Gastrocnemius medialis (tissue), 4 donors: Measurements from ENCODE around the gene CMIP. TPM values are rescaled to one million over a fixed set of nuclear protein-coding genes. Genes with fewer than 3 reads are reported as not detected.

Source experiments
- ATAC-seq, 2 donors: fragments of 150-250 bp; one replicate each; pipeline ENCODE4 v1.9.1; 2016
- DNase-seq, 2 donors: peaks; one replicate each; pipeline ENCODE4 v3.0.0-alpha.2; 2019
- H3K27ac ChIP-seq, 4 donors: fragments of 200-600 bp; sonication (generic); 1 replicate in 1 of 4; 2 replicates in 3 of 4; pipeline ENCODE4 v1.5.1; 2016 to 2018; ENCODE audit warnings: mild to moderate bottlenecking in 2 of 4, moderate library complexity in 1 of 4
- H3K27me3 ChIP-seq, 3 donors: fragments of 200-600 bp; sonication (generic) in 2 of 3; 1 replicate in 1 of 3; 2 replicates in 2 of 3; pipeline versions ENCODE4 v1.5.1 to v1.6.0; 2016 to 2019; ENCODE audit warnings: mild to moderate bottlenecking in 1 of 3, moderate library complexity in 1 of 3
- H3K36me3 ChIP-seq, 2 donors: fragments of 200-600 bp; sonication (generic) in 1 of 2; one replicate each; pipeline ENCODE4 v1.5.1; 2017 to 2018
- H3K4me1 ChIP-seq, 2 donors: fragments of 200-600 bp; sonication (generic) in 1 of 2; one replicate each; pipeline ENCODE4 v1.5.1; 2016 to 2017; ENCODE audit warnings: mild to moderate bottlenecking in 2 of 2
- H3K4me3 ChIP-seq, 4 donors: fragments of 200-600 bp; sonication (generic) in 3 of 4; 1 replicate in 1 of 4; 2 replicates in 3 of 4; pipeline ENCODE4 v1.5.1; 2016 to 2019; ENCODE audit warnings: mild to moderate bottlenecking in 2 of 4
- H3K9me3 ChIP-seq, 3 donors: fragments of 200-600 bp; sonication (generic) in 2 of 3; 1 replicate in 1 of 3; 2 replicates in 2 of 3; pipeline ENCODE4 v1.5.1; 2016 to 2019
- POLR2A ChIP-seq, 2 donors: fragments of 450-650 bp; IDR thresholded peaks; one replicate each; pipeline ENCODE4 v1.6.1; 2017; ENCODE audit warnings: antibody characterized with exemption in 2 of 2, mild to moderate bottlenecking in 2 of 2, moderate library complexity in 2 of 2
- in situ Hi-C, 4 donors: fragments of 200-750 bp; cut with MboI; loops; one replicate each; pipeline versions ENCODE4 v1.15.0 to v1.8.0; 2017; ENCODE audit warnings: low sequenced_read_pairs in 4 of 4
- intact Hi-C: fragments of 100-400 bp; cut with DNase I; formaldehyde crosslinking; loops from one replicate; pipeline ENCODE4 v1.15.1; 2023; ENCODE audit warnings: low total_unique reads
- total RNA-seq, 4 donors: library from RNA; depleted of rRNA; stranded (reverse); fragments of >200 nt; gene quantifications; one replicate each; pipeline versions ENCODE4 v1.1.0 to v1.2.3, GENCODE V29; 2016
- TF ChIP-seq, protein P1 (sequence below), 5 experiments: fragments of 450-650 bp in 3 of 5; fragments of 200-600 bp in 2 of 5; sonication (generic) in 2 of 5; IDR thresholded peaks in 4 of 5; conservative IDR thresholded peaks in 1 of 5; 1 replicate in 4 of 5; 2 replicates in 1 of 5; pipeline ENCODE4 v1.5.1; 2016 to 2019; ENCODE audit warnings: antibody characterized with exemption in 5 of 5, mild to moderate bottlenecking in 3 of 5, moderate library complexity in 3 of 5

Gene CMIP
- total RNA-seq, 4 donors from 2014 or later = 0.90 to 5.1 (median 2.7) TPM

DNA sequence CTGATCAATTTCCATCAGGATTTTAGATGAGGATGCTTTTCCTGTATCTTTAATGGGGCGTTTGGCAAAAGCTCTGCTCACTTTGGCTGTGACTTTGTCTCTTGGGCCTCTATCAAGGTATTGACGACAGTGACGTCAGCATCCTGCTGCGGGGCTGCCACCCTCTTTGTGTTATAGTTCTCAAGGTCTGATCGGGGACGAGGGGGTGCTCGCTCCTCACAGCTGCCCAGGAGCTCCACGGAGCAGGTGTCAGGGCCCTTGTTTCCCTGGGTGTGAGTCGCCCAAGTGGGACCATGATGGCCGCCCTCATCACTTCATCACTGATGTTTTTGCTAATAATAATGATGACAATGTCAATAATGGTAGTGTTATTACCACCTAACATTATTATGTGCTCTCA, 65.4 kb downstream of the CMIP start:
- intact Hi-C loops (no loop called here), in situ Hi-C loops (no loop called here)
- DNase-seq (no peak), ATAC-seq (no peak)
- Histone ChIP-seq H3K27ac (no peak overlapping the region), H3K27me3 (no peaks in the 10 kb centered on the region), H3K4me3 (no peak overlapping the region), H3K9me3 (no peaks in the 10 kb centered on the region), H3K36me3 (no peaks in the 10 kb centered on the region), H3K4me1 (peaks cover 13 to 16% of the 10 kb centered on the region in 2 donors)
- TF ChIP-seq, protein P1, sequence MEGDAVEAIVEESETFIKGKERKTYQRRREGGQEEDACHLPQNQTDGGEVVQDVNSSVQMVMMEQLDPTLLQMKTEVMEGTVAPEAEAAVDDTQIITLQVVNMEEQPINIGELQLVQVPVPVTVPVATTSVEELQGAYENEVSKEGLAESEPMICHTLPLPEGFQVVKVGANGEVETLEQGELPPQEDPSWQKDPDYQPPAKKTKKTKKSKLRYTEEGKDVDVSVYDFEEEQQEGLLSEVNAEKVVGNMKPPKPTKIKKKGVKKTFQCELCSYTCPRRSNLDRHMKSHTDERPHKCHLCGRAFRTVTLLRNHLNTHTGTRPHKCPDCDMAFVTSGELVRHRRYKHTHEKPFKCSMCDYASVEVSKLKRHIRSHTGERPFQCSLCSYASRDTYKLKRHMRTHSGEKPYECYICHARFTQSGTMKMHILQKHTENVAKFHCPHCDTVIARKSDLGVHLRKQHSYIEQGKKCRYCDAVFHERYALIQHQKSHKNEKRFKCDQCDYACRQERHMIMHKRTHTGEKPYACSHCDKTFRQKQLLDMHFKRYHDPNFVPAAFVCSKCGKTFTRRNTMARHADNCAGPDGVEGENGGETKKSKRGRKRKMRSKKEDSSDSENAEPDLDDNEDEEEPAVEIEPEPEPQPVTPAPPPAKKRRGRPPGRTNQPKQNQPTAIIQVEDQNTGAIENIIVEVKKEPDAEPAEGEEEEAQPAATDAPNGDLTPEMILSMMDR (IDR thresholded peaks at IDR 0.05 in 4 of 5, conservative IDR thresholded peaks at IDR 0.05 in 1 of 5) = no peak
- TF ChIP-seq POLR2A (IDR thresholded peaks at IDR 0.05) = no peak

DNA sequence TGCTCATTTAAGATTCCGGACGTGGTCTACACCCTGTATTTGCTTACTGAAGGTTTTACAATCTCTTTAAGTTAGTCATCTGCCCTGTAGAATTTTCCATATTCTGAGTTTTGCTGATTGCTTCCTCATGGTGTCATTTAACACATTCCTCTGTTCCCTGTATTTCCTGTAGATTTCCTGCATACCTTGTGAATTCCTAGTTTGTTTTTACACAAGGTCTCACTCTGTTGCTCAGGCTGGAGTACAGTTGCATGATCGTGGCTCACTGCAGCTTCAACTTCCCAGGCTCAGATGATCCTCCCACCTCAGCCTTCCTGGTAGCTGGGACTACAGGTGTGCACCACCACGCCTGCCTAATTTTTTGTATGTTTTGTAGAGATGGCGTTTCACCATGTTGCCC, 66.8 kb downstream of the CMIP start:
- intact Hi-C loops = no loop called here
- DNase-seq (no peak), ATAC-seq (no peak)
- Histone ChIP-seq H3K27me3 (no peaks in the 10 kb centered on the region), H3K4me3 (no peak overlapping the region), H3K9me3 (no peaks in the 10 kb centered on the region), H3K4me1 (peaks cover 13 to 16% of the 10 kb centered on the region in 2 donors), H3K36me3 (no peaks in the 10 kb centered on the region), H3K27ac (no peak overlapping the region)
- in situ Hi-C loops = no loop called here
- no peak for TF ChIP-seq POLR2A (IDR thresholded peaks at IDR 0.05)
- TF ChIP-seq, protein P1 (IDR thresholded peaks at IDR 0.05 in 4 of 5, conservative IDR thresholded peaks at IDR 0.05 in 1 of 5) = no peak

DNA sequence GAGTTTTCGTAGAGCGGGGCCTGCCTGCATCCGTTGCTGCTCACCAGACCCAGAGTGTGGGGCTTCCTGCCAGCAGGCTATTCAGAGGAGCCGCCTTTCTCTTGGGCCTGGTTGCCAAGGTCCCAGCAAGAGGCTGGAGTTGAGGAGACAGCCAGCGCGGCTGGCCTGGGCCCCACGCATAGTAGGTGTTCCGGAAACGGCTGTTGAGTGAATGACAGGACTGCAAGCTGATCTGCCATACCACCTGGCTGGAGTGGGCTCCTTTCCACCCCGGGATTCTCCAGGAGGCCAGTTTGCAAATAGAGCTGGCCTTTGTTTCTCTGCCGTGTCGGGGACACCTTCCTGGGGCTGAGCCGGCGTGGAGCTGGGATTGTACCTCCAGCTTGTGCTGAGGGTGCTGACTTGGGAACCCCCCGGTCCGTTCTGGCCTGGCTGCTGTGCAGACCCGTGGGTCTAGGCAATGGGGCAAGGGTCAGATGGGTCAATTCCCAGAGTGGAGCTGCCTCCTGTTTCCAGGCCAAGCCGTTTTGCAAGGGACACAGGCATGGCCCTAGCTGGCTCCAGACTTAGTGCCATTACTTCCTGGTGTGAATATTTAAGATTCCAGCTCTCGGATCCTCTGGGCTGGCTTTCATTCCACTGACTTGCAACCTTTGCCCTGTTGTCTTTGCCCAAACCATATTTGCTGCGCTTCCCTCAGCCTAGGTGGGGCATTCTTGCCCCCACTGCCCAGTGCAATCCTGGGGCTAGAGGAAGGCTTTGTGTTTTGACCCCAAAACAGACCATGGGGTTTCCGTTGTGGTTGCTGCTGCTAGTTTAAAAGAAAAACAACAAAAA, 68.8 kb downstream of the CMIP start:
- H3K9me3 ChIP-seq = no peaks in the 10 kb centered on the region
- TF ChIP-seq, protein P1 (IDR thresholded peaks at IDR 0.05 in 4 of 5, conservative IDR thresholded peaks at IDR 0.05 in 1 of 5) = no peak
- TF ChIP-seq POLR2A (IDR thresholded peaks at IDR 0.05) = no peak
- no peaks in the 10 kb centered on the region for H3K27me3 ChIP-seq
- peak overlapping the region; percentile 35 to 61 (median 46) for H3K27ac ChIP-seq
- intact Hi-C loops (no loop called here), in situ Hi-C loops (no loop called here)
- peak; percentile 32 to 62 for DNase-seq
- peaks cover 13 to 16% of the 10 kb centered on the region in 2 donors for H3K4me1 ChIP-seq
- H3K36me3 ChIP-seq = no peaks in the 10 kb centered on the region
- ATAC-seq = peak; percentile 68 to 84
- H3K4me3 ChIP-seq = peak overlapping the region in 1 of 4 donors; percentile 31

DNA sequence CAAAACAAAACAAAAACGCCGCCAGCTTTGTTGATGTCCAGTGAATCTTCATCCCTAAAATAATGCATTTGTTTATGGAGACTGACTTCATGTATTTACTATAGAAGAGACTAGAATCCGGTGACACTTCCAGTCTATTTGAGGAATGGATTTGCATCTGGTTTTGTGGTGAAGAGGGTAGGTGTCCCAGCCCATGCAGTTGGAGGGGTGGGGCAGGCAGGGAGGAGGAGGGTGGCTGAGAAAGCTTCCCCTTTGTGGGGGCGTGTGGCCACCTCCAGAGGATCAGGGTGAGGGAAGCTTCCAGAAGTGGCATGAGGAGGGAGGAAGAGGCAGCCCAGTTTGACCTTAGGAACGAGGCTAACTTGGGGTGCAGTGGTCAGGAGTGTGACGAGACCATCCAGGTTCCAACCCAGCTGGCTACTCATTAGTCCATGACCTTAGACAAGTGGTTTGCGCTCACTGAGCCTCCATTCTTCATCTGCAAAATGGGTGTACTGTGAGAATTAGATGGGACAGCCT, 69.5 kb downstream of the CMIP start:
- intact Hi-C loops (no loop called here), in situ Hi-C loops (no loop called here)
- no peak for DNase-seq
- Histone ChIP-seq H3K4me1 (peaks cover 13 to 16% of the 10 kb centered on the region in 2 donors), H3K27me3 (no peaks in the 10 kb centered on the region), H3K4me3 (no peak overlapping the region), H3K36me3 (no peaks in the 10 kb centered on the region), H3K27ac (peak overlapping the region in 1 of 4 donors; percentile 61), H3K9me3 (no peaks in the 10 kb centered on the region)
- no peak for ATAC-seq
- no peak for TF ChIP-seq POLR2A (IDR thresholded peaks at IDR 0.05)
- TF ChIP-seq, protein P1 (IDR thresholded peaks at IDR 0.05 in 4 of 5, conservative IDR thresholded peaks at IDR 0.05 in 1 of 5) = no peak
